Measurements from ENCODE around the gene NPAP1. TPM values are rescaled to one million over a fixed set of nuclear protein-coding genes. Genes with fewer than 3 reads are reported as not detected.

The NPAP1 gene
- total and polyA plus RNA-seq, 2 donors (not counting 3 experiments of a cell fraction or from before 2014, with no cell fraction given) = not detected

- POLR2A ChIA-PET = no interaction called here
- dilution Hi-C loops (cut with MboI; ENCODE audit: extremely low pct_ligation_motif_present, low sequenced_read_pairs) = no loop called here
- intact Hi-C loops (cut with micrococcal nuclease) = no loop called here
- Histone ChIP-seq H3K4me1 (ENCODE audit: control insufficient read depth, extremely low read depth, insufficient read depth, low read length) (no peaks in the 10 kb centered on the region), H3K4me3 (replicated peaks in 1 of 3; ENCODE audit: insufficient read depth in 1 of 3, low read depth in 1 of 3, low read length in 3 of 3) (no peak overlapping the region), H3K27me3 (ENCODE audit: control insufficient read depth in 2 of 2, insufficient read depth in 2 of 2, low read length in 2 of 2) (no peaks in the 10 kb centered on the region), H3K27ac (ENCODE audit: insufficient read depth, low read depth, low read length) (no peak overlapping the region), H2AFZ (ENCODE audit: low read depth, low read length) (no peak overlapping the region), H3K9ac (replicated peaks; ENCODE audit: extremely low read depth, insufficient read depth, low read length) (no peak overlapping the region), H4K20me1 (replicated peaks; ENCODE audit: control insufficient read depth, extremely low read depth, insufficient read depth, low read length) (no peaks in the 10 kb centered on the region), H3K36me3 (ENCODE audit: control insufficient read depth in 2 of 2, extremely low read depth in 1 of 2, insufficient read depth in 2 of 2, low read length in 2 of 2) (no peaks in the 10 kb centered on the region), H3K9me3 (replicated peaks; ENCODE audit: control insufficient read depth, insufficient read depth, low read length) (peaks cover 2% of the 10 kb centered on the region), H3K79me2 (ENCODE audit: control insufficient read depth, insufficient read depth, low read length) (no peaks in the 10 kb centered on the region), H3K4me2 (ENCODE audit: insufficient read depth, low read length) (no peak overlapping the region), H3K9me1 (replicated peaks; ENCODE audit: control insufficient read depth, extremely low read depth, insufficient read depth, low read length) (no peaks in the 10 kb centered on the region)
- no TSS peak for BruUV-seq (replicated peaks)
- FAIRE-seq = no peak
- CTCF ChIA-PET = no interaction called here
- DNase-seq (ENCODE audit: low read depth, low spot score) = no peak
- TF ChIP-seq POLR2A (IDR thresholded peaks at IDR 0.05; ENCODE audit: low read depth, low read length) = no peak
- no peak for TF ChIP-seq GATA2 (IDR thresholded peaks at IDR 0.05; ENCODE audit: insufficient read depth, insufficient read length, low read depth, low read length)
- no peak for TF ChIP-seq EZH2 (IDR thresholded peaks at IDR 0.05; ENCODE audit: borderline replicate concordance, low read depth, low read length, severe bottlenecking)
- TF ChIP-seq CTCF (IDR thresholded peaks at IDR 0.05; ENCODE audit: extremely low read depth in 1 of 2, insufficient read depth in 1 of 2, low read depth in 1 of 2, low read length in 2 of 2) = no peak
These were observed 12.6 kb upstream of the NPAP1 start for GRCh38 chr15:24662991-24663390.

GRCh38 chr15:24676431-24676830 lies 856 bp downstream of the NPAP1 start:
- Histone ChIP-seq H3K4me2 (ENCODE audit: insufficient read depth, low read length) (no peak overlapping the region), H2AFZ (ENCODE audit: low read depth, low read length) (no peak overlapping the region), H3K27me3 (ENCODE audit: control insufficient read depth in 2 of 2, insufficient read depth in 2 of 2, low read length in 2 of 2) (no peaks in the 10 kb centered on the region), H3K9ac (replicated peaks; ENCODE audit: extremely low read depth, insufficient read depth, low read length) (no peak overlapping the region), H3K9me1 (replicated peaks; ENCODE audit: control insufficient read depth, extremely low read depth, insufficient read depth, low read length) (no peaks in the 10 kb centered on the region), H3K9me3 (replicated peaks; ENCODE audit: control insufficient read depth, insufficient read depth, low read length) (no peaks in the 10 kb centered on the region), H3K79me2 (ENCODE audit: control insufficient read depth, insufficient read depth, low read length) (no peaks in the 10 kb centered on the region), H4K20me1 (replicated peaks; ENCODE audit: control insufficient read depth, extremely low read depth, insufficient read depth, low read length) (no peaks in the 10 kb centered on the region), H3K4me3 (replicated peaks in 1 of 3; ENCODE audit: insufficient read depth in 1 of 3, low read depth in 1 of 3, low read length in 3 of 3) (no peak overlapping the region), H3K4me1 (ENCODE audit: control insufficient read depth, extremely low read depth, insufficient read depth, low read length) (no peaks in the 10 kb centered on the region), H3K27ac (ENCODE audit: insufficient read depth, low read depth, low read length) (no peak overlapping the region), H3K36me3 (ENCODE audit: control insufficient read depth in 2 of 2, extremely low read depth in 1 of 2, insufficient read depth in 2 of 2, low read length in 2 of 2) (no peaks in the 10 kb centered on the region)
- intact Hi-C loops (cut with micrococcal nuclease) = no loop called here
- ChIA-PET POLR2A (no interaction called here), CTCF (no interaction called here)
- TF ChIP-seq POLR2AphosphoS5 (IDR thresholded peaks at IDR 0.05; ENCODE audit: insufficient read depth, low read depth, low read length) (no peak), JUN (IDR thresholded peaks at IDR 0.05; ENCODE audit: borderline replicate concordance, insufficient read depth, insufficient read length, low read depth) (no peak), EZH2 (IDR thresholded peaks at IDR 0.05; ENCODE audit: borderline replicate concordance, low read depth, low read length, severe bottlenecking) (no peak), CTCF (IDR thresholded peaks at IDR 0.05; ENCODE audit: extremely low read depth in 1 of 2, insufficient read depth in 1 of 2, low read depth in 1 of 2, low read length in 2 of 2) (no peak), POLR2A (IDR thresholded peaks at IDR 0.05; ENCODE audit: low read depth, low read length) (no peak), FOS (IDR thresholded peaks at IDR 0.05; ENCODE audit: borderline replicate concordance, insufficient read depth, low read length) (no peak), MAX (IDR thresholded peaks at IDR 0.05; ENCODE audit: insufficient read depth, insufficient read length) (no peak), GATA2 (IDR thresholded peaks at IDR 0.05; ENCODE audit: insufficient read depth, insufficient read length, low read depth, low read length) (no peak), MYC (IDR thresholded peaks at IDR 0.05; ENCODE audit: low read depth, low read length) (no peak)
- dilution Hi-C loops (cut with MboI; ENCODE audit: extremely low pct_ligation_motif_present, low sequenced_read_pairs) = no loop called here
- DNase-seq (ENCODE audit: low read depth, low spot score) (no peak), FAIRE-seq (no peak)
- BruUV-seq (replicated peaks) = no TSS peak
